OCI-LY7 (cell line): Measurements from ENCODE around the gene THAP4.

Experiments used
- CTCF ChIP-seq: fragments of 200-600 bp; sonication (generic); conservative IDR thresholded peaks from 2 replicates; pipeline ENCODE4 v1.5.1; 2014; ENCODE audit warnings: mild to moderate bottlenecking, antibody characterized with exemption, low read length, moderate library complexity, mixed read lengths
- EZH2phosphoT487 ChIP-seq: fragments of 200-600 bp; sonication (generic); IDR thresholded peaks from 2 replicates; pipeline ENCODE4 v1.6.1; 2018; ENCODE audit warnings: low read depth, borderline replicate concordance, mild to moderate bottlenecking, mixed run types, antibody characterized with exemption, low read length, moderate library complexity, mixed read lengths

GRCh38 chr2:241571821-241572620 lies 64.9 kb downstream of the THAP4 start:
- TF ChIP-seq CTCF (no peak), EZH2phosphoT487 (no peak)
